H1 (cell line): Measurements from ENCODE around the gene ADAMTS6. TPM values are rescaled to one million over a fixed set of nuclear protein-coding genes. Genes with fewer than 3 reads are reported as not detected.

Experiments
- CTCF ChIA-PET: fragments of 300-600 bp; sonication (Branson Sonifier 250); formaldehyde crosslinking; loops from one replicate; lab custom pipeline; 2021; ENCODE audit not compliant: partially characterized antibody; lab: Charles Lee
- POLR2A ChIA-PET: fragments of 300-600 bp; sonication (Branson Sonifier 250); formaldehyde crosslinking; loops from one replicate; lab custom pipeline; 2021; ENCODE audit warnings: inconsistent platforms; ENCODE audit not compliant: partially characterized antibody; lab: Charles Lee
- DNase-seq, 2 experiments: peaks; one replicate each; pipeline versions ENCODE4 v3.0.0 to v3.0.0-alpha.2; 2010 to 2022; ENCODE audit warnings: low spot score in 2 of 2, low read depth in 1 of 2, mixed read lengths in 1 of 2
- FAIRE-seq: peaks from 2 replicates; lab custom pipeline; 2011; peaks lifted over from hg19 to GRCh38; lab: Jason Lieb, UNC
- H2AFZ ChIP-seq: 2 replicates; pipeline ENCODE4 v1.8.1; 2012; ENCODE audit warnings: low read length, inconsistent platforms
- H2AK5ac ChIP-seq: 2 replicates; pipeline ENCODE4 v1.6.1; 2013; ENCODE audit warnings: low read depth, low read length
- H2BK120ac ChIP-seq: replicated peaks from 2 replicates; pipeline ENCODE3; 2013; ENCODE audit warnings: low read depth, low read length, inconsistent platforms
- H2BK12ac ChIP-seq: 2 replicates; pipeline ENCODE4 v1.6.1; 2013; ENCODE audit warnings: low read depth, low read length
- H2BK15ac ChIP-seq: 2 replicates; pipeline ENCODE4 v1.6.1; 2013; ENCODE audit warnings: low read length
- H2BK20ac ChIP-seq: 2 replicates; pipeline ENCODE4 v1.6.1; 2013; ENCODE audit warnings: low read length
- H2BK5ac ChIP-seq: 2 replicates; pipeline ENCODE4 v1.6.1; 2013; ENCODE audit warnings: low read depth, low read length
- H3K14ac ChIP-seq: 2 replicates; pipeline ENCODE4 v1.6.1; 2013; ENCODE audit warnings: inconsistent platforms; ENCODE audit not compliant: insufficient read length
- H3K18ac ChIP-seq: 2 replicates; pipeline ENCODE4 v1.6.1; 2013; ENCODE audit warnings: low read length; ENCODE audit errors: extremely low read depth
- H3K23ac ChIP-seq: 2 replicates; pipeline ENCODE4 v1.6.1; 2013; ENCODE audit warnings: inconsistent platforms; ENCODE audit not compliant: insufficient read length
- H3K23me2 ChIP-seq: 2 replicates; pipeline ENCODE4 v1.6.1; 2013; ENCODE audit warnings: low read depth, low read length
- H3K27ac ChIP-seq: 2 replicates; pipeline ENCODE4 v1.6.1; 2011; ENCODE audit warnings: low read depth, low read length, inconsistent platforms
- H3K27me3 ChIP-seq, 4 experiments: replicated peaks in 1 of 4; 1 replicate in 1 of 4; 2 replicates in 3 of 4; pipeline versions ENCODE4 v1.6.1 to v1.8.1; 2011 to 2013; ENCODE audit warnings: low read length in 3 of 4, mild to moderate bottlenecking in 3 of 4, inconsistent platforms in 2 of 4, mixed read lengths in 2 of 4, moderate library complexity in 1 of 4; ENCODE audit not compliant: control insufficient read depth in 3 of 4, insufficient read depth in 3 of 4; ENCODE audit errors: extremely low read depth in 1 of 4
- H3K36me3 ChIP-seq, 4 experiments: 2 replicates each; pipeline versions ENCODE4 v1.6.1 to v1.8.1; 2011 to 2013; ENCODE audit warnings: mild to moderate bottlenecking in 4 of 4, low read length in 3 of 4, moderate library complexity in 2 of 4, control low read depth in 1 of 4, inconsistent platforms in 1 of 4; ENCODE audit not compliant: insufficient read depth in 4 of 4, control insufficient read depth in 2 of 4
- H3K4ac ChIP-seq: replicated peaks from 2 replicates; pipeline ENCODE3; 2013; ENCODE audit warnings: low read length, low read depth, mixed read lengths, inconsistent platforms; ENCODE audit not compliant: insufficient read length
- H3K4me1 ChIP-seq, 4 experiments: replicated peaks in 1 of 4; 1 replicate in 1 of 4; 2 replicates in 3 of 4; pipeline versions ENCODE4 v1.6.1 to v1.8.1; 2011 to 2013; ENCODE audit warnings: low read length in 3 of 4, inconsistent platforms in 2 of 4, mixed read lengths in 1 of 4; ENCODE audit not compliant: insufficient read depth in 4 of 4, control insufficient read depth in 3 of 4
- H3K4me2 ChIP-seq, 2 experiments: 2 replicates each; pipeline versions ENCODE4 v1.6.1 to v1.8.1; 2011 to 2013; ENCODE audit warnings: low read depth in 2 of 2, low read length in 2 of 2, control low read depth in 1 of 2, inconsistent platforms in 1 of 2, mild to moderate bottlenecking in 1 of 2; ENCODE audit not compliant: insufficient read depth in 1 of 2
- H3K4me3 ChIP-seq, 4 experiments: fragments of 200-600, 300-600 bp in 1 of 4; sonication (generic), shearing (Covaris generic), sonication (Bioruptor Twin) in 1 of 4; 2 replicates each; pipeline versions ENCODE4 v1.5.1 to v1.8.1; 2011 to 2016; ENCODE audit warnings: low read length in 4 of 4, low read depth in 3 of 4, control low read depth in 2 of 4, inconsistent platforms in 2 of 4, mild to moderate bottlenecking in 2 of 4, mixed read lengths in 1 of 4, moderate library complexity in 1 of 4; ENCODE audit not compliant: insufficient read depth in 2 of 4; ENCODE audit errors: extremely low read depth in 1 of 4
- H3K56ac ChIP-seq: replicated peaks from 2 replicates; pipeline ENCODE3; 2013; ENCODE audit warnings: low read depth, mild to moderate bottlenecking, mixed read lengths, low read length, inconsistent platforms; ENCODE audit not compliant: insufficient read length
- H3K79me1 ChIP-seq: 2 replicates; pipeline ENCODE4 v1.6.1; 2013; ENCODE audit warnings: low read depth, low read length, control low read depth
- H3K79me2 ChIP-seq, 2 experiments: 2 replicates each; pipeline versions ENCODE4 v1.6.1 to v1.8.1; 2012 to 2013; ENCODE audit warnings: low read length in 2 of 2, mild to moderate bottlenecking in 2 of 2, inconsistent platforms in 1 of 2; ENCODE audit not compliant: insufficient read depth in 2 of 2, control insufficient read depth in 1 of 2
- H3K9ac ChIP-seq, 4 experiments: replicated peaks in 1 of 4; 1 replicate in 1 of 4; 2 replicates in 3 of 4; pipeline versions ENCODE4 v1.6.1 to v1.8.1; 2011 to 2013; ENCODE audit warnings: low read depth in 3 of 4, low read length in 3 of 4, control low read depth in 2 of 4, mild to moderate bottlenecking in 2 of 4, moderate library complexity in 2 of 4, inconsistent platforms in 1 of 4; ENCODE audit errors: extremely low read depth in 1 of 4
- H3K9me3 ChIP-seq, 2 experiments: 2 replicates each; pipeline versions ENCODE4 v1.6.1 to v1.8.1; 2012 to 2013; ENCODE audit warnings: mild to moderate bottlenecking in 2 of 2, moderate library complexity in 2 of 2, control low read depth in 1 of 2, inconsistent platforms in 1 of 2, low read depth in 1 of 2, low read length in 1 of 2, mixed read lengths in 1 of 2; ENCODE audit not compliant: insufficient read depth in 2 of 2
- H4K20me1 ChIP-seq, 2 experiments: replicated peaks in 1 of 2; 2 replicates each; pipeline versions ENCODE3 to v1.8.1; 2011 to 2013; ENCODE audit warnings: inconsistent platforms in 2 of 2, low read length in 2 of 2, mild to moderate bottlenecking in 1 of 2; ENCODE audit not compliant: insufficient read depth in 2 of 2, control insufficient read depth in 1 of 2
- H4K5ac ChIP-seq: 2 replicates; pipeline ENCODE4 v1.6.1; 2013; ENCODE audit warnings: low read length, low read depth, mixed read lengths, inconsistent platforms; ENCODE audit not compliant: insufficient read length
- H4K8ac ChIP-seq: 2 replicates; pipeline ENCODE4 v1.8.0; 2013; ENCODE audit warnings: mild to moderate bottlenecking, moderate library complexity, low read length, inconsistent platforms; ENCODE audit not compliant: insufficient read depth; ENCODE audit errors: extremely low read depth
- H4K91ac ChIP-seq: replicated peaks from 2 replicates; pipeline ENCODE3; 2013; ENCODE audit warnings: low read length, mixed read lengths, inconsistent platforms; ENCODE audit not compliant: insufficient read length
- SIX5 ChIP-seq: IDR thresholded peaks from 2 replicates; pipeline ENCODE4 v1.6.1; 2011; ENCODE audit warnings: mild to moderate bottlenecking, low read depth, low read length
- WGBS, 2 experiments: shearing (Covaris generic) in 1 of 2; methylation state at CpG; one replicate each; pipeline versions ENCODE4 v1.1.6 to v1.1.7; 2013 to 2015; ENCODE audit warnings: low lambda C conversion rate in 2 of 2, mixed read lengths in 2 of 2, inconsistent platforms in 1 of 2, low coverage in 1 of 2, missing lambda C conversion rate in 1 of 2; ENCODE audit not compliant: insufficient replicate concordance in 2 of 2, insufficient coverage in 1 of 2, insufficient read length in 1 of 2; ENCODE audit errors: extremely low coverage in 1 of 2, missing lambda C conversion rate in 1 of 2; 5-methylcytosine and 5-hydroxymethylcytosine counted together
- polyA plus RNA-seq, 7 experiments: library from polyadenylated mRNA; depleted of rRNA in 3 of 7; stranded (reverse) in 5 of 7; unstranded in 2 of 7; fragments of >200 nt in 5 of 7; fragments of 200-250 nt in 2 of 7; gene quantifications; 1 replicate in 5 of 7; 2 replicates in 1 of 7; 4 replicates in 1 of 7; pipeline versions ENCODE4 v1.2.1 to v1.2.3, GENCODE V29; 2011 to 2013; ENCODE audit warnings: missing spikeins in 2 of 7, mixed read lengths in 2 of 7
- total RNA-seq: library from RNA; stranded (reverse); fragmentation: NEBNext Ultra II Directional; extraction: Animal tissue kit (Norgen Biotek cat#: 25700); gene quantifications from 2 replicates; pipeline ENCODE4 v1.2.1, GENCODE V29; 2021

ADAMTS6 gene
- total and polyA plus RNA-seq, 2 of the 8 experiments (the other 6 are each of a cell fraction or from before 2014, with no cell fraction given), result 0.74 to 2.4 TPM

DNA sequence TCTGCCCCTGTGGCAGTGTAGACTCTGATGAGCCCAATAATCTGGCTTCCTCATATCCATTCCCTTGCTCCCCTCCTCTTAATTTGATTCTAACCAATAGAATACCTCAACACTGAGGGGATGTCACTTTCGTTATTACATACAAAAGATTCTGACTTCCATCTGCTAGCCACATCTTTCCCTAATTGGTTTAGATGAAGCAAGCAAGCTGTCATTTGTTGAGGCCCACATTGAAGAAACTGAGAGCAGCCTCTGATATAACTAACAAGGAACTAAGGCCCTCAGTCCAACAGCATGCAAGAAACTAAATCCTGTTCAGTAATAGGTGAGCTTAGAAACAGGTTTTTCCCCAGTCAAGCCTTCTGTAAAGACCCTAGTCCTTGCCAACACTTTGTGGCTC, 5.8 kb downstream of the ADAMTS6 start:
- no peaks in the 10 kb centered on the region for H3K79me1 ChIP-seq
- no peak overlapping the region for H4K8ac ChIP-seq
- no peak overlapping the region for H3K56ac ChIP-seq
- no peak overlapping the region for H3K4me2 ChIP-seq
- H2AFZ ChIP-seq, result no peak overlapping the region
- no peak for DNase-seq
- no peak overlapping the region for H3K4ac ChIP-seq
- no peak overlapping the region for H3K18ac ChIP-seq
- H3K23ac ChIP-seq, result no peak overlapping the region
- H2AK5ac ChIP-seq, result no peak overlapping the region
- H3K9ac ChIP-seq, result no peak overlapping the region
- H3K9me3 ChIP-seq, result no peaks in the 10 kb centered on the region
- no peak overlapping the region for H2BK120ac ChIP-seq
- no peak overlapping the region for H2BK15ac ChIP-seq
- CTCF ChIA-PET, result interaction anchor here (0.9 to 1.1 kb wide), 3 partner anchors 13 to 665 kb away, joined by 3 to 4 read pairs (median 4); no protein-coding TSS in a partner anchor
- no peak overlapping the region for H3K27ac ChIP-seq
- no peak overlapping the region for H2BK20ac ChIP-seq
- no peak overlapping the region for H2BK5ac ChIP-seq
- H3K4me3 ChIP-seq, result no peak overlapping the region
- FAIRE-seq, result no peak
- POLR2A ChIA-PET, result no interaction called here
- H3K36me3 ChIP-seq, result no peaks in the 10 kb centered on the region
- 82% methylated on average over 1 of the region's 1 CpG; no CpG with 5 or more reads in 1 of the 2 experiments for WGBS, 2 experiments
- H3K79me2 ChIP-seq, result no peaks in the 10 kb centered on the region
- no peak overlapping the region for H2BK12ac ChIP-seq
- H3K23me2 ChIP-seq, result peaks cover 7% of the 10 kb centered on the region
- H4K5ac ChIP-seq, result no peak overlapping the region
- no peak overlapping the region for H3K14ac ChIP-seq
- H3K27me3 ChIP-seq, result no peaks in the 10 kb centered on the region
- no peaks in the 10 kb centered on the region for H4K20me1 ChIP-seq
- H4K91ac ChIP-seq, result no peak overlapping the region
- peaks cover 0 to 9% (median 3%) of the 10 kb centered on the region in 4 experiments; a peak in 4 of 7 replicates for H3K4me1 ChIP-seq
- no peak for TF ChIP-seq SIX5
